GM13976 (cell line): ENCODE measurements around the gene AMER2.
"Not testable (repeated sequence)": the region's sequence is repeated elsewhere in the genome, so short reads cannot be mapped to it uniquely, and the experiment has no call there.

ENCODE experiments used
- DNase-seq: peaks from one replicate; pipeline ENCODE4 v3.0.0; 2012; ENCODE audit warnings: low spot score
- CTCF ChIP-seq: IDR thresholded peaks from 2 replicates; pipeline ENCODE4 v1.5.1; 2012; ENCODE audit warnings: borderline replicate concordance, mild to moderate bottlenecking; ENCODE audit not compliant: insufficient read depth; ENCODE audit errors: extremely low read depth, missing control alignments, control extremely low read depth
- in situ Hi-C: fragments of 300-500 bp; cut with MboI; formaldehyde crosslinking; loops from one replicate; pipeline ENCODE4 v1.12.0; 2022; ENCODE audit warnings: low sequenced_read_pairs, mixed read lengths, inconsistent platforms; ENCODE audit not compliant: unreplicated experiment

Gene AMER2

GRCh38 chr13:25169951-25170553 lies 2.0 kb downstream of the AMER2 start:
- DNase-seq = no peak
- in situ Hi-C loops = no loop called here
- TF ChIP-seq CTCF = no peak

GRCh38 chr13:25169356-25169755 lies 2.7 kb downstream of the AMER2 start:
- no peak for TF ChIP-seq CTCF
- no peak for DNase-seq
- in situ Hi-C loops = no loop called here

GRCh38 chr13:25168790-25169189 lies 3.3 kb downstream of the AMER2 start:
- no peak for DNase-seq
- TF ChIP-seq CTCF = no peak
- in situ Hi-C loops = no loop called here

GRCh38 chr13:25167382-25168174 lies 4.5 kb downstream of the AMER2 start:
- TF ChIP-seq CTCF = no peak
- in situ Hi-C loops = no loop called here
- no peak for DNase-seq

- in situ Hi-C loops = no loop called here
- no peak for TF ChIP-seq CTCF
Observed at GRCh38 chr13:25166306-25166705, 5.8 kb downstream of the AMER2 start.

GRCh38 chr13:25165663-25166062 lies 6.4 kb downstream of the AMER2 start:
- in situ Hi-C loops = no loop called here
- TF ChIP-seq CTCF = no peak
- no peak for DNase-seq

More at GRCh38 chr13:25166306-25166705, 5.8 kb downstream of the AMER2 start:
- DNase-seq = no peak

GRCh38 chr13:25165163-25165562 lies 6.9 kb downstream of the AMER2 start:
- in situ Hi-C loops, DNase-seq: not testable (repeated sequence)
